ENCODE results near the gene BLACAT1. TPM values are rescaled to one million over a fixed set of nuclear protein-coding genes. Genes with fewer than 3 reads are reported as not detected.
A peak's percentile ranks its signal among the peaks of the same experiment; 100 is the strongest.
"Not testable (repeated sequence)": the region's sequence is repeated elsewhere in the genome, so short reads cannot be mapped to it uniquely, and the experiment has no call there.

BLACAT1 gene
- polyA plus RNA-seq, 1 donor from 2014 or later = 6.0 TPM

GRCh38 chr1:205434738-205435137 lies 21.1 kb downstream of the BLACAT1 start:
- Histone ChIP-seq H3K27me3 (ENCODE audit: insufficient read depth, low read depth, low read length) (no peaks in the 10 kb centered on the region), H3K9me2 (ENCODE audit: insufficient read depth, low read length) (no peaks in the 10 kb centered on the region), H3K4me2 (ENCODE audit: low read length) (no peak overlapping the region), H3K4me3 (ENCODE audit: low read length) (peak overlapping the region; percentile 55), H3F3A (ENCODE audit: insufficient read depth, low read length, poor library complexity, severe bottlenecking) (no peaks in the 10 kb centered on the region), H2AFZ (ENCODE audit: low read depth, low read length) (no peak overlapping the region), H3K79me2 (replicated peaks; ENCODE audit: insufficient read depth, low read length) (no peaks in the 10 kb centered on the region), H3K9ac (ENCODE audit: low read length) (peak overlapping the region; percentile 67), H3K27ac (ENCODE audit: low read length) (peak overlapping the region; percentile 94), H3K9me3 (ENCODE audit: low read length) (no peaks in the 10 kb centered on the region), H4K20me1 (ENCODE audit: insufficient read depth) (no peaks in the 10 kb centered on the region), H3K36me3 (ENCODE audit: insufficient read depth, low read length) (no peaks in the 10 kb centered on the region)
- TF ChIP-seq SMC3 (conservative IDR thresholded peaks at IDR 0.05; ENCODE audit: poor library complexity) (no peak), RAD21 (conservative IDR thresholded peaks at IDR 0.05) (no peak), EP300 (conservative IDR thresholded peaks at IDR 0.05; ENCODE audit: poor library complexity, severe bottlenecking) (no peak), POLR2AphosphoS5 (IDR thresholded peaks at IDR 0.05) (no peak), CTCF (IDR thresholded peaks at IDR 0.05; ENCODE audit: poor library complexity, severe bottlenecking) (no peak), TAF1 (IDR thresholded peaks at IDR 0.05; ENCODE audit: low read depth) (no peak), REST (IDR thresholded peaks at IDR 0.05; ENCODE audit: borderline replicate concordance) (no peak), MXI1 (conservative IDR thresholded peaks at IDR 0.05; ENCODE audit: poor library complexity, severe bottlenecking) (no peak), EZH2 (IDR thresholded peaks at IDR 0.05; ENCODE audit: borderline replicate concordance, insufficient read depth, low read length, poor library complexity, severe bottlenecking) (no peak)

GRCh38 chr1:205432692-205433091 lies 23.2 kb downstream of the BLACAT1 start:
- not testable (repeated sequence) for H3F3A ChIP-seq (ENCODE audit: insufficient read depth, low read length, poor library complexity, severe bottlenecking); H3K4me2 ChIP-seq (ENCODE audit: low read length)

GRCh38 chr1:205432116-205432515 lies 23.7 kb downstream of the BLACAT1 start:
- Histone ChIP-seq H4K20me1 (ENCODE audit: insufficient read depth) (no peaks in the 10 kb centered on the region), H3K27ac (ENCODE audit: low read length) (no peak overlapping the region), H3K4me3 (ENCODE audit: low read length) (no peak overlapping the region), H3K36me3 (ENCODE audit: insufficient read depth, low read length) (no peaks in the 10 kb centered on the region), H3F3A (ENCODE audit: insufficient read depth, low read length, poor library complexity, severe bottlenecking) (no peaks in the 10 kb centered on the region), H2AFZ (ENCODE audit: low read depth, low read length) (no peak overlapping the region), H3K4me2 (ENCODE audit: low read length) (no peak overlapping the region), H3K9ac (ENCODE audit: low read length) (no peak overlapping the region), H3K9me2 (ENCODE audit: insufficient read depth, low read length) (no peaks in the 10 kb centered on the region), H3K79me2 (replicated peaks; ENCODE audit: insufficient read depth, low read length) (no peaks in the 10 kb centered on the region), H3K27me3 (ENCODE audit: insufficient read depth, low read depth, low read length) (no peaks in the 10 kb centered on the region), H3K9me3 (ENCODE audit: low read length) (no peaks in the 10 kb centered on the region)
- TF ChIP-seq MXI1 (conservative IDR thresholded peaks at IDR 0.05; ENCODE audit: poor library complexity, severe bottlenecking) (no peak), EZH2 (IDR thresholded peaks at IDR 0.05; ENCODE audit: borderline replicate concordance, insufficient read depth, low read length, poor library complexity, severe bottlenecking) (no peak), EP300 (conservative IDR thresholded peaks at IDR 0.05; ENCODE audit: poor library complexity, severe bottlenecking) (no peak), CTCF (IDR thresholded peaks at IDR 0.05; ENCODE audit: poor library complexity, severe bottlenecking) (no peak), RAD21 (conservative IDR thresholded peaks at IDR 0.05) (no peak), SMC3 (conservative IDR thresholded peaks at IDR 0.05; ENCODE audit: poor library complexity) (no peak), REST (IDR thresholded peaks at IDR 0.05; ENCODE audit: borderline replicate concordance) (no peak), POLR2AphosphoS5 (IDR thresholded peaks at IDR 0.05) (no peak), TAF1 (IDR thresholded peaks at IDR 0.05; ENCODE audit: low read depth) (no peak)

More at GRCh38 chr1:205432692-205433091, 23.2 kb downstream of the BLACAT1 start:
- not testable (repeated sequence) for H3K9ac ChIP-seq (ENCODE audit: low read length); H3K36me3 ChIP-seq (ENCODE audit: insufficient read depth, low read length); H3K27me3 ChIP-seq (ENCODE audit: insufficient read depth, low read depth, low read length); H3K4me3 ChIP-seq (ENCODE audit: low read length); H3K9me3 ChIP-seq (ENCODE audit: low read length); H3K9me2 ChIP-seq (ENCODE audit: insufficient read depth, low read length); H3K27ac ChIP-seq (ENCODE audit: low read length); H3K79me2 ChIP-seq (replicated peaks; ENCODE audit: insufficient read depth, low read length); H4K20me1 ChIP-seq (ENCODE audit: insufficient read depth); H2AFZ ChIP-seq (ENCODE audit: low read depth, low read length)
